MCF 10A (cell line): ENCODE measurements around the gene ZDHHC5. TPM values are rescaled to one million over a fixed set of nuclear protein-coding genes. Genes with fewer than 3 reads are reported as not detected.

Experiments
- Bru-seq: library from RNA; stranded (reverse); fragments of 400-500 nt; gene quantifications from one replicate; lab custom pipeline; 2021; lab: Mats Ljungman, UMichigan
- BruChase-seq, 2 experiments: library from RNA; stranded (reverse); fragments of 400-500 nt; gene quantifications; one replicate each; lab custom pipeline; 2021; lab: Mats Ljungman, UMichigan
- BruUV-seq: library from RNA; stranded (reverse); fragments of 400-500 nt; replicated peaks from 2 replicates; lab custom pipeline; 2021; lab: Mats Ljungman, UMichigan
- CTCF ChIA-PET: fragments of 300-600 bp; sonication (Branson Sonifier 250); formaldehyde crosslinking; extraction: SDS; loops from one replicate; lab custom pipeline; 2021; ENCODE audit warnings: antibody characterized with exemption, inconsistent platforms; lab: Yijun Ruan, JAX
- POLR2A ChIA-PET: fragments of 300-600, 350-650 bp; sonication (Branson Sonifier 250); formaldehyde crosslinking; extraction: SDS; loops from one replicate; lab custom pipeline; 2020; ENCODE audit warnings: antibody characterized with exemption, inconsistent platforms; lab: Yijun Ruan, JAX
- DNase-seq: peaks from one replicate; pipeline ENCODE4 v3.0.0-alpha.2; 2018; ENCODE audit not compliant: unreplicated experiment
- H3K27ac Mint-ChIP-seq: one replicate; pipeline ENCODE4 v1.8.0; 2022; ENCODE audit warnings: mild to moderate bottlenecking, low read depth, mixed read lengths; ENCODE audit not compliant: unreplicated experiment
- H3K27me3 Mint-ChIP-seq: one replicate; pipeline ENCODE4 v1.8.0; 2022; ENCODE audit warnings: mixed read lengths; ENCODE audit not compliant: insufficient read depth, unreplicated experiment
- H3K36me3 Mint-ChIP-seq: one replicate; pipeline ENCODE4 v1.8.0; 2022; ENCODE audit warnings: mild to moderate bottlenecking, moderate library complexity, mixed read lengths; ENCODE audit not compliant: insufficient read depth, unreplicated experiment
- H3K4me1 Mint-ChIP-seq: one replicate; pipeline ENCODE4 v1.8.0; 2022; ENCODE audit warnings: mixed read lengths; ENCODE audit not compliant: insufficient read depth, unreplicated experiment
- H3K4me3 Mint-ChIP-seq: one replicate; pipeline ENCODE4 v1.8.0; 2022; ENCODE audit warnings: mild to moderate bottlenecking, moderate library complexity, mixed read lengths; ENCODE audit not compliant: unreplicated experiment
- H3K9me3 Mint-ChIP-seq: one replicate; pipeline ENCODE4 v1.8.0; 2022; ENCODE audit warnings: mixed read lengths; ENCODE audit not compliant: unreplicated experiment
- intact Hi-C: fragments of 100-400 bp; cut with micrococcal nuclease; formaldehyde crosslinking; loops from 2 replicates; pipeline ENCODE4 v1.14.1; 2022
- long read RNA-seq: library from polyadenylated mRNA; stranded (forward); transcript quantifications from one replicate; pipeline ENCODE4 v2.0.0, GENCODE V29; 2022
- total RNA-seq: library from RNA; stranded (reverse); gene quantifications from 2 replicates; pipeline ENCODE4 v1.2.3, GENCODE V29; 2022
- TF ChIP-seq, protein P1 (sequence below): fragments of 200-600 bp; IDR thresholded peaks from one replicate; pipeline ENCODE4 v1.8.0; 2022; ENCODE audit warnings: antibody characterized with exemption, mild to moderate bottlenecking; ENCODE audit not compliant: unreplicated experiment

Gene ZDHHC5, protein sequence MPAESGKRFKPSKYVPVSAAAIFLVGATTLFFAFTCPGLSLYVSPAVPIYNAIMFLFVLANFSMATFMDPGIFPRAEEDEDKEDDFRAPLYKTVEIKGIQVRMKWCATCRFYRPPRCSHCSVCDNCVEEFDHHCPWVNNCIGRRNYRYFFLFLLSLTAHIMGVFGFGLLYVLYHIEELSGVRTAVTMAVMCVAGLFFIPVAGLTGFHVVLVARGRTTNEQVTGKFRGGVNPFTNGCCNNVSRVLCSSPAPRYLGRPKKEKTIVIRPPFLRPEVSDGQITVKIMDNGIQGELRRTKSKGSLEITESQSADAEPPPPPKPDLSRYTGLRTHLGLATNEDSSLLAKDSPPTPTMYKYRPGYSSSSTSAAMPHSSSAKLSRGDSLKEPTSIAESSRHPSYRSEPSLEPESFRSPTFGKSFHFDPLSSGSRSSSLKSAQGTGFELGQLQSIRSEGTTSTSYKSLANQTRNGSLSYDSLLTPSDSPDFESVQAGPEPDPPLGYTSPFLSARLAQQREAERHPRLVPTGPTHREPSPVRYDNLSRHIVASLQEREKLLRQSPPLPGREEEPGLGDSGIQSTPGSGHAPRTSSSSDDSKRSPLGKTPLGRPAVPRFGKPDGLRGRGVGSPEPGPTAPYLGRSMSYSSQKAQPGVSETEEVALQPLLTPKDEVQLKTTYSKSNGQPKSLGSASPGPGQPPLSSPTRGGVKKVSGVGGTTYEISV
- total RNA-seq = 73.8 and 74.6 TPM in 2 replicates
- Bru-seq, nascent RNA = percentile 84 among the genes with signal in this experiment
- percentile 93 among the genes with signal in this experiment for BruChase-seq, experiment 1, labeled RNA remaining after a 6-hour chase
- BruChase-seq, experiment 2, labeled RNA remaining after a 2-hour chase = percentile 87 among the genes with signal in this experiment
- long read RNA-seq, full-length matches to known transcripts = 86 of 132 reads
- long read RNA-seq, partial matches to known transcripts = 25 of 132 reads
- long read RNA-seq, other reads (novel, unspliced or antisense) = 21 of 132 reads

DNA sequence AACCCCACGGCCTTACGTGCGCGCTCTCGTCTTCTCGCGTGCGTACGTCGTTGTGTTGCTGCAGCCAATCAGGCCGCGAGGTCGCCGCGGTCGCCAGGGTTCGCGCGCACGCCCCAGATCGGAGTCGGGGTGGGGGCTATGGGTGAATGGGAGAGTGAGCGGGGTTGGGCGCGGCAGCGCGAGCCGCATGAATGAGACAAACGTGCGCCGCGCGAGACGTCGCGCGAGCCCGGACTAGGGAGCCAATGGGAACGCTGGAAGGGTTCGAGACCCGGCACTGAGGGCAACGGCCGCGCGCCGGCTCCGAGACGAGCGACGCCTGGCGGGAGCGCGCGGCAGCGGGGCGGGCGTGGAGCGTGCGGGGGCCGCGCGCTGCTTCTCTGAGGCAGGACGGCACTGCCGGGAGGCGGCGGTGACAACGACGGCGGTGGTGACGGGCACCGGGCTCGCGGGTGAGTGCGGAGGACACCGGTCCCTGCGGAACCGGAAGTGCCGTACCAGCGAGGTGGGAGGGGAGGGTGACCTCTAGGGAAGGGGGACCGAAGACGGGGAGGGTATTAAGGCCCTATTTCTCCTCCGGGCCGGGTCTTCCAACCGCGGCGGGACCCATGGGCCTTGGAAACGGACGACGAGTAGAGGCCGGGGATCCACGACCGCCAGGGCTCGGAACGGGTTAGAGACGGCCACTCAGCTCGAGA lies at the start of gene ZDHHC5:
Gene ZDHHC5, plus strand, starts transcription at position 379 of the 698 bp plus-strand sequence. CDS start 4,977 bp downstream, outside the sequence.
- H3K36me3 Mint-ChIP-seq = peaks cover 37% of the 10 kb centered on the region
- H3K27ac Mint-ChIP-seq = peak within 1 kb of the TSS; percentile 100
- intact Hi-C loops = loop anchor here (1.0 to 5.0 kb wide), 4 partner anchors 11 to 910 kb away; partner anchors contain the start of genes CLP1, MED19 and TMX2
- H3K27me3 Mint-ChIP-seq = no peaks in the 10 kb centered on the region
- H3K4me3 Mint-ChIP-seq = peak within 1 kb of the TSS; percentile 96
- ChIA-PET POLR2A (interaction anchor here (0.6 to 2.8 kb wide), 22 partner anchors 7 to 910 kb away, joined by 3 to 36 read pairs (median 4); partner anchors contain the start of genes CLP1, CTNND1, MED19 and SELENOH), CTCF (interaction anchor here (0.5 to 1.0 kb wide), 3 partner anchors 14 to 844 kb away, joined by 3 read pairs; no protein-coding TSS in a partner anchor)
- TF ChIP-seq, protein P1, sequence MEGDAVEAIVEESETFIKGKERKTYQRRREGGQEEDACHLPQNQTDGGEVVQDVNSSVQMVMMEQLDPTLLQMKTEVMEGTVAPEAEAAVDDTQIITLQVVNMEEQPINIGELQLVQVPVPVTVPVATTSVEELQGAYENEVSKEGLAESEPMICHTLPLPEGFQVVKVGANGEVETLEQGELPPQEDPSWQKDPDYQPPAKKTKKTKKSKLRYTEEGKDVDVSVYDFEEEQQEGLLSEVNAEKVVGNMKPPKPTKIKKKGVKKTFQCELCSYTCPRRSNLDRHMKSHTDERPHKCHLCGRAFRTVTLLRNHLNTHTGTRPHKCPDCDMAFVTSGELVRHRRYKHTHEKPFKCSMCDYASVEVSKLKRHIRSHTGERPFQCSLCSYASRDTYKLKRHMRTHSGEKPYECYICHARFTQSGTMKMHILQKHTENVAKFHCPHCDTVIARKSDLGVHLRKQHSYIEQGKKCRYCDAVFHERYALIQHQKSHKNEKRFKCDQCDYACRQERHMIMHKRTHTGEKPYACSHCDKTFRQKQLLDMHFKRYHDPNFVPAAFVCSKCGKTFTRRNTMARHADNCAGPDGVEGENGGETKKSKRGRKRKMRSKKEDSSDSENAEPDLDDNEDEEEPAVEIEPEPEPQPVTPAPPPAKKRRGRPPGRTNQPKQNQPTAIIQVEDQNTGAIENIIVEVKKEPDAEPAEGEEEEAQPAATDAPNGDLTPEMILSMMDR = peak; percentile 44
- no TSS peak for BruUV-seq
- H3K9me3 Mint-ChIP-seq = no peaks in the 10 kb centered on the region
- H3K4me1 Mint-ChIP-seq = peaks cover 18% of the 10 kb centered on the region
- peak; percentile 99 for DNase-seq

- Mint-ChIP-seq H3K36me3 (no peaks in the 10 kb centered on the region), H3K4me1 (no peaks in the 10 kb centered on the region), H3K27ac (no peak overlapping the region), H3K9me3 (no peaks in the 10 kb centered on the region), H3K4me3 (no peak overlapping the region), H3K27me3 (peaks cover 26% of the 10 kb centered on the region)
- intact Hi-C loops = no loop called here
- POLR2A ChIA-PET = interaction anchor here (0.9 to 1.1 kb wide), 2 partner anchors 12 to 19 kb away, joined by 3 to 4 read pairs; no protein-coding TSS in a partner anchor
- DNase-seq = no peak
- CTCF ChIA-PET = interaction anchor here (0.6 to 5.1 kb wide), 7 partner anchors 9 to 1615 kb away, joined by 3 to 26 read pairs (median 4); no protein-coding TSS in a partner anchor
- TF ChIP-seq, protein P1 = no peak
- no TSS peak for BruUV-seq
Measured at GRCh38 chr11:57618438-57618837, 49.5 kb upstream of the ZDHHC5 start.

DNA sequence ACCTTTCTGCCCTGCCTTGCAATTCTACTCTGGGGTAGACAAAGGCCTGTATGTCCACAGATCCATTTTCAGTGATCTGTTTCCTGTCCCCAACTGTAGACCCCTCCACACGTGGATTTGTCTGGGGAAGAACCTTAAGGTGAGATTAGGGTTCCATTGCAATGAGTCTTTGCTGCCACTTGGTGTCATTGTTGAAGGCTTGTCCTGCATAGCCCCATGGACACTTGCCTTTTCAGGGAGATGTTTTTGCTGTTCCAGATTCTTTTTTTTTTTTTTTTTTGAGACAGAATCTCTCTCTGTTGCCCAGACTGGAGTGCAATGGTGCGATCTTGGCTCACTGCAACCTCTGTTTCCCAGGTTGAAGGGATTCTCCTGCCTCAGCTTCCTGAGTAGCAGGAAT lies 48.6 kb upstream of the ZDHHC5 start:
- TF ChIP-seq, protein P1 = no peak
- intact Hi-C loops = no loop called here
- peaks cover 18% of the 10 kb centered on the region for H3K27me3 Mint-ChIP-seq
- DNase-seq = no peak
- no peaks in the 10 kb centered on the region for H3K4me1 Mint-ChIP-seq
- no TSS peak for BruUV-seq
- no peak overlapping the region for H3K4me3 Mint-ChIP-seq
- ChIA-PET CTCF (interaction anchor here (1.0 to 5.1 kb wide), 4 partner anchors 19 to 51 kb away, joined by 3 to 26 read pairs (median 4); no protein-coding TSS in a partner anchor), POLR2A (interaction anchor here (1.1 kb wide), 1 partner anchor 20 kb away, joined by 4 read pairs; no protein-coding TSS in a partner anchor)
- H3K27ac Mint-ChIP-seq = no peak overlapping the region
- H3K9me3 Mint-ChIP-seq = no peaks in the 10 kb centered on the region
- H3K36me3 Mint-ChIP-seq = no peaks in the 10 kb centered on the region
